Measurements from ENCODE around the gene GRIA3. TPM values are rescaled to one million over a fixed set of nuclear protein-coding genes. Genes with fewer than 3 reads are reported as not detected.
A peak's percentile ranks its signal among the peaks of the same experiment; 100 is the strongest.
"Not testable (repeated sequence)": the region's sequence is repeated elsewhere in the genome, so short reads cannot be mapped to it uniquely, and the experiment has no call there.

The GRIA3 gene
- total RNA-seq, 1 experiment from 2014 or later: not detected

- Histone ChIP-seq H3K27ac (ENCODE audit: low read depth, low read length, poor library complexity, severe bottlenecking) (no peak overlapping the region), H3K9me3 (ENCODE audit: low read depth, low read length, poor library complexity, severe bottlenecking) (no peaks in the 10 kb centered on the region), H3K4me3 (ENCODE audit: low read depth, low read length, poor library complexity, severe bottlenecking) (no peak overlapping the region), H3K36me3 (ENCODE audit: insufficient read depth, low read length, poor library complexity, severe bottlenecking) (no peaks in the 10 kb centered on the region), H3K4me1 (ENCODE audit: insufficient read depth, low read length, poor library complexity, severe bottlenecking) (no peaks in the 10 kb centered on the region), H3K27me3 (replicated peaks; ENCODE audit: insufficient read depth, low read depth, low read length, poor library complexity) (peaks cover 5% of the 10 kb centered on the region)
- intact Hi-C loops (cut with micrococcal nuclease; ENCODE audit: unreplicated experiment): no loop called here
- ChIA-PET POLR2A (ENCODE audit: low non-redundant PET) (no interaction called here), CTCF (no interaction called here)
- no peak for DNase-seq (ENCODE audit: low spot score)
- TF ChIP-seq, protein P1, sequence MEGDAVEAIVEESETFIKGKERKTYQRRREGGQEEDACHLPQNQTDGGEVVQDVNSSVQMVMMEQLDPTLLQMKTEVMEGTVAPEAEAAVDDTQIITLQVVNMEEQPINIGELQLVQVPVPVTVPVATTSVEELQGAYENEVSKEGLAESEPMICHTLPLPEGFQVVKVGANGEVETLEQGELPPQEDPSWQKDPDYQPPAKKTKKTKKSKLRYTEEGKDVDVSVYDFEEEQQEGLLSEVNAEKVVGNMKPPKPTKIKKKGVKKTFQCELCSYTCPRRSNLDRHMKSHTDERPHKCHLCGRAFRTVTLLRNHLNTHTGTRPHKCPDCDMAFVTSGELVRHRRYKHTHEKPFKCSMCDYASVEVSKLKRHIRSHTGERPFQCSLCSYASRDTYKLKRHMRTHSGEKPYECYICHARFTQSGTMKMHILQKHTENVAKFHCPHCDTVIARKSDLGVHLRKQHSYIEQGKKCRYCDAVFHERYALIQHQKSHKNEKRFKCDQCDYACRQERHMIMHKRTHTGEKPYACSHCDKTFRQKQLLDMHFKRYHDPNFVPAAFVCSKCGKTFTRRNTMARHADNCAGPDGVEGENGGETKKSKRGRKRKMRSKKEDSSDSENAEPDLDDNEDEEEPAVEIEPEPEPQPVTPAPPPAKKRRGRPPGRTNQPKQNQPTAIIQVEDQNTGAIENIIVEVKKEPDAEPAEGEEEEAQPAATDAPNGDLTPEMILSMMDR (conservative IDR thresholded peaks at IDR 0.05; ENCODE audit: low read depth, low read length): no peak
- TF ChIP-seq EZH2 (IDR thresholded peaks at IDR 0.05; ENCODE audit: borderline replicate concordance, low read depth, low read length, poor library complexity, severe bottlenecking): no peak
- no TSS peak for BruUV-seq (replicated peaks)
Observed at GRCh38 chrX:123357941-123358340, 173.9 kb downstream of the GRIA3 start.

GRCh38 chrX:123358457-123358856 is 174.4 kb downstream of the GRIA3 start:
- CTCF ChIA-PET: no interaction called here
- Histone ChIP-seq H3K36me3 (ENCODE audit: insufficient read depth, low read length, poor library complexity, severe bottlenecking) (no peaks in the 10 kb centered on the region), H3K27ac (ENCODE audit: low read depth, low read length, poor library complexity, severe bottlenecking) (no peak overlapping the region), H3K4me1 (ENCODE audit: insufficient read depth, low read length, poor library complexity, severe bottlenecking) (no peaks in the 10 kb centered on the region), H3K9me3 (ENCODE audit: low read depth, low read length, poor library complexity, severe bottlenecking) (no peaks in the 10 kb centered on the region), H3K27me3 (replicated peaks; ENCODE audit: insufficient read depth, low read depth, low read length, poor library complexity) (peaks cover 5% of the 10 kb centered on the region), H3K4me3 (ENCODE audit: low read depth, low read length, poor library complexity, severe bottlenecking) (no peak overlapping the region)
- POLR2A ChIA-PET (ENCODE audit: low non-redundant PET): no interaction called here
- TF ChIP-seq, protein P1 (conservative IDR thresholded peaks at IDR 0.05; ENCODE audit: low read depth, low read length): no peak
- TF ChIP-seq EZH2 (IDR thresholded peaks at IDR 0.05; ENCODE audit: borderline replicate concordance, low read depth, low read length, poor library complexity, severe bottlenecking): no peak
- no TSS peak for BruUV-seq (replicated peaks)
- intact Hi-C loops (cut with micrococcal nuclease; ENCODE audit: unreplicated experiment): no loop called here
- DNase-seq (ENCODE audit: low spot score): no peak

DNA sequence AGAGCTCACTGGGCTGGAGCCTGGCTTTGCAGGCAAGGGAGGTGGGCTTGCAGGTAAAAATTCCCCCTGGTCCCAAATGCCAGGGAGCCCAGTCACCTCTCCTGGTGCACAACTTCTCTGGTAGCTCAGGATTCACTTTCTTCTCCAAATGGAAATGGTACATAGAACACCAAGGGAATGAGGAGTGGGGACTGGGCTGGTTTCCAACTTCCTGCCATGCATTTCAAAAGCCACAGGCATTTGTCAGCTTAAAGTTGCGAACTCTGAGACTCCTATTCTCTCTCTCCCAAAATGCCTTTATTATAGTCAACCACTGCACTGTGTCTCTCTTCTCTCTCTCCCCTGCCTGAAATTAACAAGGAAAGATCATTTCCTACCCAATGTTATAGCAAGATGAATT is 177.3 kb downstream of the GRIA3 start:
- peak; percentile 1 for DNase-seq (ENCODE audit: low spot score)
- intact Hi-C loops (cut with micrococcal nuclease; ENCODE audit: unreplicated experiment): no loop called here
- no peak for TF ChIP-seq EZH2 (IDR thresholded peaks at IDR 0.05; ENCODE audit: borderline replicate concordance, low read depth, low read length, poor library complexity, severe bottlenecking)
- TF ChIP-seq, protein P1 (conservative IDR thresholded peaks at IDR 0.05; ENCODE audit: low read depth, low read length): no peak
- no peak overlapping the region for H3K27ac ChIP-seq (ENCODE audit: low read depth, low read length, poor library complexity, severe bottlenecking)
- no peaks in the 10 kb centered on the region for H3K36me3 ChIP-seq (ENCODE audit: insufficient read depth, low read length, poor library complexity, severe bottlenecking)
- H3K4me3 ChIP-seq (ENCODE audit: low read depth, low read length, poor library complexity, severe bottlenecking): no peak overlapping the region
- H3K9me3 ChIP-seq (ENCODE audit: low read depth, low read length, poor library complexity, severe bottlenecking): no peaks in the 10 kb centered on the region
- CTCF ChIA-PET: no interaction called here
- no peaks in the 10 kb centered on the region for H3K4me1 ChIP-seq (ENCODE audit: insufficient read depth, low read length, poor library complexity, severe bottlenecking)
- no TSS peak for BruUV-seq (replicated peaks)
- H3K27me3 ChIP-seq (replicated peaks; ENCODE audit: insufficient read depth, low read depth, low read length, poor library complexity): no peaks in the 10 kb centered on the region
- POLR2A ChIA-PET (ENCODE audit: low non-redundant PET): no interaction called here

- H3K36me3 ChIP-seq (ENCODE audit: insufficient read depth, low read length, poor library complexity, severe bottlenecking); H3K4me1 ChIP-seq (ENCODE audit: insufficient read depth, low read length, poor library complexity, severe bottlenecking); DNase-seq (ENCODE audit: low spot score); CTCF ChIA-PET; H3K27me3 ChIP-seq (replicated peaks; ENCODE audit: insufficient read depth, low read depth, low read length, poor library complexity); H3K27ac ChIP-seq (ENCODE audit: low read depth, low read length, poor library complexity, severe bottlenecking); intact Hi-C loops (cut with micrococcal nuclease; ENCODE audit: unreplicated experiment); POLR2A ChIA-PET (ENCODE audit: low non-redundant PET); H3K9me3 ChIP-seq (ENCODE audit: low read depth, low read length, poor library complexity, severe bottlenecking); H3K4me3 ChIP-seq (ENCODE audit: low read depth, low read length, poor library complexity, severe bottlenecking); BruUV-seq (replicated peaks): not testable (repeated sequence)
Observed at GRCh38 chrX:123386196-123386595, 202.1 kb downstream of the GRIA3 start.
